Body of pancreas (tissue), 4 donors: ENCODE measurements around the gene ZBTB20.

Source experiments
- POLR2A ChIP-seq, 3 donors: fragments of 450-650 bp; IDR thresholded peaks; one replicate each; pipeline ENCODE4 v1.6.1; 2016; ENCODE audit warnings: antibody characterized with exemption in 3 of 3, mild to moderate bottlenecking in 2 of 3
- TF ChIP-seq, protein P1 (sequence below), 7 experiments: fragments of 450-650 bp in 4 of 7; fragments of 200-600 bp in 3 of 7; sonication (generic) in 3 of 7; IDR thresholded peaks; one replicate each; pipeline ENCODE4 v1.5.1; 2016 to 2019; ENCODE audit warnings: antibody characterized with exemption in 7 of 7

DNA sequence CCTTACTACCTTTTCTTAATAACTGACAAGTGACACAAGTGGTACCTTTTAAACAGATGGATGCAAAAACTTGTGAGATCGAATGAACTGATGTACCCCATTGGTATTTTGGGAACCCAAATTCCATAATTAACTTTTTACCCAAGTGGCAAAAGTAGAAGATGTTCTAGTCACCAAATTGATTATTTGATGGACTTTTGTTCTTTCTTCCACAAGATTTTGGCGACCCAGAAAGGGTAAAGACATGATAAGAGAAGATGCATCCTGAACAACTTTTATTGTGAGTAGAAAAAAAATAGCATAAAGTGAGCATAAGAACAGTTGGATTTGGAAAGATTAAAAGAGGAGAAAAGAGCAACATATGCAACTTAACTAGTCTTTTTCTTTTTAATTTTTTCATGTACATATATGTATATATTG is 693.7 kb downstream of the ZBTB20 start:
- TF ChIP-seq, protein P1, sequence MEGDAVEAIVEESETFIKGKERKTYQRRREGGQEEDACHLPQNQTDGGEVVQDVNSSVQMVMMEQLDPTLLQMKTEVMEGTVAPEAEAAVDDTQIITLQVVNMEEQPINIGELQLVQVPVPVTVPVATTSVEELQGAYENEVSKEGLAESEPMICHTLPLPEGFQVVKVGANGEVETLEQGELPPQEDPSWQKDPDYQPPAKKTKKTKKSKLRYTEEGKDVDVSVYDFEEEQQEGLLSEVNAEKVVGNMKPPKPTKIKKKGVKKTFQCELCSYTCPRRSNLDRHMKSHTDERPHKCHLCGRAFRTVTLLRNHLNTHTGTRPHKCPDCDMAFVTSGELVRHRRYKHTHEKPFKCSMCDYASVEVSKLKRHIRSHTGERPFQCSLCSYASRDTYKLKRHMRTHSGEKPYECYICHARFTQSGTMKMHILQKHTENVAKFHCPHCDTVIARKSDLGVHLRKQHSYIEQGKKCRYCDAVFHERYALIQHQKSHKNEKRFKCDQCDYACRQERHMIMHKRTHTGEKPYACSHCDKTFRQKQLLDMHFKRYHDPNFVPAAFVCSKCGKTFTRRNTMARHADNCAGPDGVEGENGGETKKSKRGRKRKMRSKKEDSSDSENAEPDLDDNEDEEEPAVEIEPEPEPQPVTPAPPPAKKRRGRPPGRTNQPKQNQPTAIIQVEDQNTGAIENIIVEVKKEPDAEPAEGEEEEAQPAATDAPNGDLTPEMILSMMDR (IDR thresholded peaks at IDR 0.05): no peak
- TF ChIP-seq POLR2A (IDR thresholded peaks at IDR 0.05): no peak
